ENCODE data around the gene LILRA6. TPM values are rescaled to one million over a fixed set of nuclear protein-coding genes. Genes with fewer than 3 reads are reported as not detected.
A peak's percentile ranks its signal among the peaks of the same experiment; 100 is the strongest.
"Not testable (repeated sequence)": the region's sequence is repeated elsewhere in the genome, so short reads cannot be mapped to it uniquely, and the experiment has no call there.

LILRA6 gene
- total RNA-seq, 1 donor from 2014 or later, result not detected

DNA sequence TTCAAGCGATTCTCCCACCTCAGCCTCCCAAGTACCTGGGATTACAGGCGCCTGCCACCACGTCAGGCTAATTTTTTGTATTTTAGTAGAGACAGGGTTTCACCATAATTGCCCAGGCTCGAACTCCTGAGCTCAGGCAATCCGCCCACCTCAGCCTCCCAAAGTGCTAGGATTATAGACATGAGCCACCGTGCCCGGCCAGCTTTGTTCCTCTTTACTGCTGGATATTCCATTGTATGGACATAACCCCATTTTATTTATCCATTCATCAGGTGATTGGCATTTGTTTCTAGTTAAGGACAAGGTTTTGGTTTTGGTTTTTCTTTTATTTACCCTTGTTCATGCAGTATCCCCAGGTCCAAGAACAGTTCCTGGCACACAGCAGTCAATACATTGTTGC, 46.1 kb downstream of the LILRA6 start:
- H3K27ac Mint-ChIP-seq (ENCODE audit: unreplicated experiment), result no peak overlapping the region
- no peaks in the 10 kb centered on the region for H3K27me3 ChIP-seq (ENCODE audit: insufficient read depth, low read length)
- H3K36me3 Mint-ChIP-seq (ENCODE audit: low read depth, unreplicated experiment), result peaks cover 10% of the 10 kb centered on the region
- H3K27ac ChIP-seq (ENCODE audit: low read depth, low read length), result no peak overlapping the region
- no peak for TF ChIP-seq EZH2 (IDR thresholded peaks at IDR 0.05; ENCODE audit: insufficient read depth, low read length)
- TF ChIP-seq, protein P1, sequence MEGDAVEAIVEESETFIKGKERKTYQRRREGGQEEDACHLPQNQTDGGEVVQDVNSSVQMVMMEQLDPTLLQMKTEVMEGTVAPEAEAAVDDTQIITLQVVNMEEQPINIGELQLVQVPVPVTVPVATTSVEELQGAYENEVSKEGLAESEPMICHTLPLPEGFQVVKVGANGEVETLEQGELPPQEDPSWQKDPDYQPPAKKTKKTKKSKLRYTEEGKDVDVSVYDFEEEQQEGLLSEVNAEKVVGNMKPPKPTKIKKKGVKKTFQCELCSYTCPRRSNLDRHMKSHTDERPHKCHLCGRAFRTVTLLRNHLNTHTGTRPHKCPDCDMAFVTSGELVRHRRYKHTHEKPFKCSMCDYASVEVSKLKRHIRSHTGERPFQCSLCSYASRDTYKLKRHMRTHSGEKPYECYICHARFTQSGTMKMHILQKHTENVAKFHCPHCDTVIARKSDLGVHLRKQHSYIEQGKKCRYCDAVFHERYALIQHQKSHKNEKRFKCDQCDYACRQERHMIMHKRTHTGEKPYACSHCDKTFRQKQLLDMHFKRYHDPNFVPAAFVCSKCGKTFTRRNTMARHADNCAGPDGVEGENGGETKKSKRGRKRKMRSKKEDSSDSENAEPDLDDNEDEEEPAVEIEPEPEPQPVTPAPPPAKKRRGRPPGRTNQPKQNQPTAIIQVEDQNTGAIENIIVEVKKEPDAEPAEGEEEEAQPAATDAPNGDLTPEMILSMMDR (IDR thresholded peaks at IDR 0.05; ENCODE audit: insufficient read depth, low read depth, low read length), result no peak
- no peaks in the 10 kb centered on the region for H3K9me3 ChIP-seq (ENCODE audit: insufficient read depth, low read depth, low read length)
- H3K4me3 ChIP-seq (ENCODE audit: insufficient read depth, low read depth, low read length), result no peak overlapping the region
- peaks cover 7% of the 10 kb centered on the region for H3K4me1 Mint-ChIP-seq (ENCODE audit: low read depth, unreplicated experiment)
- H3K79me2 ChIP-seq (ENCODE audit: insufficient read depth, low read length), result peaks cover 36% of the 10 kb centered on the region
- FAIRE-seq (no peak), DNase-seq (ENCODE audit: low read depth) (no peak)
- H4K20me1 ChIP-seq (ENCODE audit: insufficient read depth, low read length), result peaks cover 22% of the 10 kb centered on the region
- peaks cover 4% of the 10 kb centered on the region for H3K36me3 ChIP-seq (ENCODE audit: insufficient read depth, low read length)
- H3K9ac ChIP-seq (ENCODE audit: low read length), result no peak overlapping the region
- H3K4me2 ChIP-seq (ENCODE audit: low read length), result no peak overlapping the region
- H3K4me3 Mint-ChIP-seq (ENCODE audit: unreplicated experiment), result no peak overlapping the region
- peaks cover 11% of the 10 kb centered on the region for H3K4me1 ChIP-seq (ENCODE audit: insufficient read depth, low read length)
- no peak overlapping the region for H2AFZ ChIP-seq (ENCODE audit: low read depth, low read length)
- H3K27me3 Mint-ChIP-seq (ENCODE audit: low read depth, unreplicated experiment), result no peaks in the 10 kb centered on the region
- H3K9me3 Mint-ChIP-seq (ENCODE audit: unreplicated experiment), result no peaks in the 10 kb centered on the region

DNA sequence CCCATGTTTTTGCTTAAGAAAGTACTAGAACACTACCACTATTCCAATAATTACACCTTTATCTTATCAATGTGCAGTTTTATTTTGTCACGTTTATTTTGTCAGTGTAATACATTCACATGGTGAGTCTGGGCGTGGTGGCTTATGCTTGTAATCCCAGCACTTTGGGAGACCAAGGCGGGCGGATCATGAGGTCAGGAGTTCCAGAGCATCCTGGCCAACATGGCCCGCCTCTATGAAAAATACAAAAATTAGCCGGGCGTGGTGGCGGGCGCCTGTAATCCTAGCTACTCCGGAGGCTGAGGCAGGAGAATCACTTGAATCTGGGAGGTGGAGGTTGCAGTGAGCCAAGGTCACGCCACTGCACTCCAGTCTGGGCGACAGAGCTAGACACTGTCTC, 48.1 kb downstream of the LILRA6 start:
- not testable (repeated sequence) for H3K4me3 ChIP-seq (ENCODE audit: insufficient read depth, low read depth, low read length); H3K9me3 ChIP-seq (ENCODE audit: insufficient read depth, low read depth, low read length); H3K9me3 Mint-ChIP-seq (ENCODE audit: unreplicated experiment); H3K27me3 Mint-ChIP-seq (ENCODE audit: low read depth, unreplicated experiment); FAIRE-seq; H2AFZ ChIP-seq (ENCODE audit: low read depth, low read length); H3K4me3 Mint-ChIP-seq (ENCODE audit: unreplicated experiment); DNase-seq (ENCODE audit: low read depth); H3K4me2 ChIP-seq (ENCODE audit: low read length); H3K27ac Mint-ChIP-seq (ENCODE audit: unreplicated experiment); H3K27me3 ChIP-seq (ENCODE audit: insufficient read depth, low read length); H3K9ac ChIP-seq (ENCODE audit: low read length); H3K4me1 Mint-ChIP-seq (ENCODE audit: low read depth, unreplicated experiment); H3K27ac ChIP-seq (ENCODE audit: low read depth, low read length); H3K36me3 ChIP-seq (ENCODE audit: insufficient read depth, low read length); H3K36me3 Mint-ChIP-seq (ENCODE audit: low read depth, unreplicated experiment); H3K4me1 ChIP-seq (ENCODE audit: insufficient read depth, low read length)
- peaks cover 23% of the 10 kb centered on the region for H3K79me2 ChIP-seq (ENCODE audit: insufficient read depth, low read length)
- peaks cover 16% of the 10 kb centered on the region for H4K20me1 ChIP-seq (ENCODE audit: insufficient read depth, low read length)

DNA sequence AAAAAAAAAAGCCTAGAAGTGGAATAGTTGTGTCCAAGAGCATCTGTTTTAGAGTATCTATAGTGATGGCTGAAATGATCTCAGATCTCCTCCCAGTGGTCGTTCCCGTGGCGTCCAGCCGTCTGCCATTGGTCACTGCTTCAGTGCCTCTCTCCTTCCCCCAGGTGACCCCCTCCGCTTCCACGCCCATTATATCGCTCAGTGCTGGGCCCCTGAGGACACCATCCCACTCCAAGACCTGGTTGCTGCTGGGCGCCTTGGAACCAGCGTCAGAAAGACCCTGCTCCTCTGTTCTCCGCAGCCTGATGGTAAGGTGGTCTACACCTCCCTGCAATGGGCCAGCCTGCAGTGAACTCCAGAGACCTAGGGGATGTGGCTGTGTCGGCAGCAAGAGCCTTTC, 49.6 kb downstream of the LILRA6 start:
- H3K4me3 ChIP-seq (ENCODE audit: insufficient read depth, low read depth, low read length), result no peak overlapping the region
- no peak overlapping the region for H2AFZ ChIP-seq (ENCODE audit: low read depth, low read length)
- DNase-seq (ENCODE audit: low read depth) (no peak), FAIRE-seq (no peak)
- Mint-ChIP-seq H3K27ac (ENCODE audit: unreplicated experiment) (peak overlapping the region; percentile 84), H3K27me3 (ENCODE audit: low read depth, unreplicated experiment) (no peaks in the 10 kb centered on the region), H3K4me3 (ENCODE audit: unreplicated experiment) (peak overlapping the region; percentile 93), H3K9me3 (ENCODE audit: unreplicated experiment) (no peaks in the 10 kb centered on the region), H3K4me1 (ENCODE audit: low read depth, unreplicated experiment) (peaks cover 7% of the 10 kb centered on the region), H3K36me3 (ENCODE audit: low read depth, unreplicated experiment) (peaks cover 8% of the 10 kb centered on the region)
- H3K4me1 ChIP-seq (ENCODE audit: insufficient read depth, low read length), result peaks cover 14% of the 10 kb centered on the region
- TF ChIP-seq EZH2 (IDR thresholded peaks at IDR 0.05; ENCODE audit: insufficient read depth, low read length), result no peak
- TF ChIP-seq, protein P1 (IDR thresholded peaks at IDR 0.05; ENCODE audit: insufficient read depth, low read depth, low read length), result no peak
- H3K27ac ChIP-seq (ENCODE audit: low read depth, low read length), result no peak overlapping the region
- H3K9me3 ChIP-seq (ENCODE audit: insufficient read depth, low read depth, low read length), result no peaks in the 10 kb centered on the region
- H3K79me2 ChIP-seq (ENCODE audit: insufficient read depth, low read length), result peaks cover 34% of the 10 kb centered on the region
- peaks cover 19% of the 10 kb centered on the region for H4K20me1 ChIP-seq (ENCODE audit: insufficient read depth, low read length)
- H3K27me3 ChIP-seq (ENCODE audit: insufficient read depth, low read length), result no peaks in the 10 kb centered on the region
- no peak overlapping the region for H3K4me2 ChIP-seq (ENCODE audit: low read length)
- peak overlapping the region; percentile 18 for H3K9ac ChIP-seq (ENCODE audit: low read length)
- H3K36me3 ChIP-seq (ENCODE audit: insufficient read depth, low read length), result peaks cover 3% of the 10 kb centered on the region

Measured in astrocyte (in vitro differentiated cells and primary cell).